Measurements from ENCODE around the gene KRTAP10-3.
"Not testable (repeated sequence)": the region's sequence is repeated elsewhere in the genome, so short reads cannot be mapped to it uniquely, and the experiment has no call there.

KRTAP10-3 gene, protein sequence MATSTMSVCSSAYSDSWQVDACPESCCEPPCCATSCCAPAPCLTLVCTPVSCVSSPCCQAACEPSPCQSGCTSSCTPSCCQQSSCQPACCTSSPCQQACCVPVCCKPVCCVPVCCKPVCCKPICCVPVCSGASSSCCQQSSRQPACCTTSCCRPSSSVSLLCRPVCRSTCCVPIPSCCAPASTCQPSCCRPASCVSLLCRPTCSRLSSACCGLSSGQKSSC

DNA sequence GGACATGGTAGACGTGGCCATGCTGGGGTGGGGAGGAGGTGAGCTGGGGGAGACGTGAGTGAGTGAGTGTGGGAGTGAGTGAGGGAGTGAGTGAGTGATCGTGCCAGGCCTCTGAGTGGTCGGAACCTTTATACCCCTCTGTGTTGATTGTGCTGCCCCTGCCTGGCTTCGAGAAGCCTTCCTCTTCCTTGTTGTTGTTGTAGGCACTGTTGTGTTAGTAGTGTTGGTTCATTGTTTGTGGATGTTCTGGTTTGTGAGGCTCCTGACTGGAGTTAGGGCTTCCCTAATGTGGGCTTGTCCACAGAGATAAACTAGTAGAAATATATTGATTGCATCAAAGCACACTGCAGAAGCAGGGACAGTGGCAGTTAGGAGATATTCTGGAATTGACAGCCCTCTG lies at the start of gene KRTAP10-3:
Gene KRTAP10-3, minus strand, starts transcription at position 101 of the 400 bp plus-strand sequence. Its CDS starts 80 bp downstream, at position 21.
- DNase-seq (ENCODE audit: low read depth), result no peak

DNA sequence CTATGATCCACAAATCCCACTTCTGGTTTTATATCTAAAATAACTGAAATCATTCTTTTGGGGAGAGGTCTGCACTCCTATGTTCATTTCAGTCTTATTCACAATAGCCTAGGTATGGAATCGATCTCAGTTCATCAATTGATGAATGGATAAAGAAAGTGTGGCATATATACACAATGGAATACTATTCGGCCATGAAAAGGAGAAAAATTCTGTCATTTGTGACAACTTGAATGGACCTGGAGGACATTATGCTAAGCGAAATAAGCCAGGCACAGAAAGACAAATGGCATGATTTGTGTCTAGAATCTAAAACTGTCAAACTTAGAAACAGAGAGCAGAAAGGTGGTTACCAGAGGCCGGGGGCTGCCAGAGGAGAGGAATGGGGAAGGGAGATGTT lies 47.9 kb upstream of the KRTAP10-3 start:
- no peak for DNase-seq (ENCODE audit: low read depth)

DNA sequence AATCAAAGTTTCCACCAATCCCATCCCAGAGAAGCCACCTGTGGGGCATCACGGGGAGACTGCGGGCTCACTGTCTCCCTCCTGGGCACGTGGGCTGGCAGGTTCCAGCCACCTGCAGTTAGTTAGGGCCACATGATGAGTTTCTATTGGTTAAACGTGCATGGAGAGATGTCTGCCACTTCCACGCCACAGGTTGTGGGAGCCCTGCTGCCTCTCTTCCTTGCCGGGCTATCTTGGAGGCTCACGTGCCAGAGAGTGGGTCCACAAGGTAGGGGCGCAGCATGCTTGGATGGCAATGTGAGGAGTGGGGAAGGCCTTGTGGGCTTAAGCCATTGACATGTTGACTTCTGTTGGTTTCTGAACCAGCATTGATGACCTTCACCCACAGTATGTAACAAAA lies 45.3 kb upstream of the KRTAP10-3 start:
- DNase-seq (ENCODE audit: low read depth), result no peak

DNA sequence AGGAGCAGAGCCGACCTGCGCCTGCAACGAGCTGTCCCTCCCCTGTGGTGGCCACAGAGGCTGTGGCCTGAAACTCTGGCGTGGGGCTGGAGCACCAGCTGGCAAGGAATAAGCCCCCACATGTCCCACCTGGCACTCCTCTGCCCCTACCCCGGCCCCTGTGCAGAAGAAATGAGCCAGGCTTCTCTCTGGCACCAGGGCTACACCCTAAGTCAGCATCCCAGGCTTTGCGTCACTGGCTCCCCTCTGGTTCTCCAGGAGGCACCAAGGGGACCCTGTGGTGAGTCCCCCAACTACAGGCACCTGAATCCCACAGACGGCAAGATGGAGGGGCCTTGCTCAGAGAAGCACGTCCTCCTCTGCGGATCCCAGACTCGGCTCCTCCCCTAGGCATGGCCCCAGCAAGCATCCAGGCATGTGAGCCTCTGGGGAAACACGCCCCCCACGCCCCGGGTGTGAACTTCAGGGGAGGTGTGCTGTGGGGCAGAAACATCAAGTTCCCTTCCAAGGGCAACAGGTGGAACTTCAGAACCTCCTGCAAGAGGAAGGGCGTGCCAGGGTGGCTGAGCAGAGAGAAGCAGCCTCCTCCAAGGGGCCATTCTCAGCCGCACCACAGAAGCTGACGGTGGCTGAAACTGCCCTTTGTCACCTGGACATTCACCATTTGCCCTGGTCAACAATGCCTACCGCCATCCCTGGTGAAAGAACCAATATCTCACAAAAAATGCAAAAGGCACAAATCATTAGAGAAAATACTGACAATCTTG lies 44.7 kb upstream of the KRTAP10-3 start:
- DNase-seq (ENCODE audit: low read depth), result no peak

DNA sequence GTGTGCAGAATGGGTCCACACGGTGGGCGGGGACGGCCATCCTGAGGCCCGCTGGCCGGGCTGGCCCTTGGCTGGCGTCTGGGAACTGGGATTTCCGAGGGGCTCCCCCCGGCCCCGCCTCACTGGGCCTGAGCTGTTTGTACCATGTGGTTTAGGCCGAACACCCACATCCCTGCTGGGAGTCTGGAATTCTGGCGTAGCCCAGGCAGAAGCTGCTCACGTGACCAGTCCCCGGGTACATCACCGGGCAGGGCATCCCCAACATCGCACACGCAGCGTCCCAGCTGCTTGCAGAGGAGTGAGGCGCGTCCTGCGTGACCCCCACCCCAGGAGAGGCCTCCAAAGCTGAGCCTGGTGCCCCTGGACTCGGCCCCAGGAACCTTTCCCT lies 43.9 kb upstream of the KRTAP10-3 start:
- DNase-seq (ENCODE audit: low read depth), result no peak

DNA sequence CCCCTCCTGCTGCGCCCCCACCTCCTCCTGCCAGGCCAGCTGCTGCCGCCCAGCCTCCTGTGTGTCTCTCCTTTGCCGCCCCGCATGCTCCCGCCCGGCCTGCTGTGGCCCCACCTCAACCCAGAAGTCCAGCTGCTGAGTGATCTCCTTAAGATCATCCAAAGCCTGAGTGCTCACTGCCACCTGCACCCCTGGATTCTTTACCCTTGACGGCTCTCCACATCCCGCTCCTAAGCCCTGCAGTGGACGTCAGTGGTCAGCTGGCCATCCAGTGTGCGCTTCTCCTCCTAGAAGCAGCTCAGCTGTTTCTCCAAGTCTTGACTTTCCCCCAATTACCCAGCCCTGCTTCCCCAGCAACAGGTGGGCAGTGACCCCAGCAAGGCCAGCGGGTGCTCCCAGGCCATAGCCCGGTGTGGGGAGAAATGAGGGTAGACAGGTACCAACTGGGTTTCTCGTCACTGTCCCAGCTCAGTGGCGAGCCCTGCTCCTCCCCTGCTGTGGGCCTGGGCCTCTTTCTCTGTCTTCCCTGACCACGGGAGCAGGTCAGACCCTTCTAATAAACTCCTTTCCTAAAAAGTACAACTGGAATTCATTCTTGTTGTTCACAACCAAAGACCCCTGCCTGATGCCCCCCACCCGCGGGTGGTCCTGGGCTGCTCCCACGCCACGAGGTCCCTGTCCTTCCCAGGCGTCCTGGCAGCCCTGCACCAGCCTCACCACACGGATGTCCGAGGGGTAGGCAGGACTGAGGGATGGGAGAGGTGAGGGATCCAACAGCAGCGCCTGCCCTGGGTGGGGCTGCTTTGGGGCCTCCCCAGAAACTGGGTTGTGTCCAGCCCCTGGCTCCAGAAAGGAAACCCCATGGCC lies 43.2 kb upstream of the KRTAP10-3 start:
- DNase-seq (ENCODE audit: low read depth), result no peak

DNA sequence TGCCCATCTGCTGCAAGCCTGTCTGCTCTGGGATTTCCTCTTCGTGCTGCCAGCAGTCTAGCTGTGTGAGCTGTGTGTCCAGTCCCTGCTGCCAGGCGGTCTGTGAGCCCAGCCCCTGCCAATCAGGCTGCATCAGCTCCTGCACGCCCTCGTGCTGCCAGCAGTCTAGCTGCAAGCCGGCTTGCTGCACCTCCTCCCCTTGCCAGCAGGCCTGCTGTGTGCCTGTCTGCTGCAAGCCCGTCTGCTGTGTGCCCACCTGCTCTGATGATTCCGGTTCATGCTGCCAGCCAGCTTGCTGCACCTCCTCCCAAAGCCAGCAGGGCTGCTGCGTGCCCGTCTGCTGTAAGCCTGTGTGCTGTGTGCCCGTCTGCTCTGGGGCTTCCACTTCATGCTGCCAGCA lies 42.5 kb upstream of the KRTAP10-3 start:
- DNase-seq (ENCODE audit: low read depth), result not testable (repeated sequence)

DNA sequence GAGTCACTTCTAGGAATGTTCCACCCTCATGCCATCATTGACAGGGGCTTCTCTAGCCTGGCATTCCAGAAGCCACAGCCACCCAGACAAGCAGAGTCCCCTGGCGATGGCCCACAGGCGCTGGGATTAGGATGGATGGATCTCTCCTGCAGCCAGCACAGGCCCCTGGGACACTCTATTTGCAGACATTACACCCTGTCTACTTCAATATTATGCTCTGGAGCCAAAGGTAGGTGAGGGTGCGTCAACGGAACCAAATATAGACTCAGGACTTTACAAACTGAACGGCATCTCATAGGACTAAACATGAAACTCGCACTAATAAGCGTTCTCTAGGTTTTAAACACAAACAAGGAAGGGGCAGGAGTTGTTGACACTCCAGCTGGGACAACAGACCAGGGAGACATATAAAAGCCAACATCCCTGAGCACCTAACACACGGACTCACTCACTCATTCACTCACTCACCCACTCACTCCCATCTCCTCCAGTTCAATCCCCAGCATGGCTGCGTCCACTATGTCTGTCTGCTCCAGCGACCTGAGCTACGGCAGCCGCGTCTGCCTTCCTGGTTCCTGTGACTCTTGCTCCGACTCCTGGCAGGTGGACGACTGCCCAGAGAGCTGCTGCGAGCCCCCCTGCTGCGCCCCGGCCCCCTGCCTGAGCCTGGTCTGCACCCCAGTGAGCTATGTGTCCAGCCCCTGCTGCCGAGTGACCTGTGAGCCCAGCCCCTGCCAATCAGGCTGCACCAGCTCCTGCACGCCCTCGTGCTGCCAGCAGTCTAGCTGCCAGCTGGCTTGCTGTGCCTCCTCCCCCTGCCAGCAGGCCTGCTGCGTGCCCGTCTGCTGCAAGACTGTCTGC lies 41.8 kb upstream of the KRTAP10-3 start, which contains the start of gene KRTAP10-7:
Gene KRTAP10-7, plus strand, starts transcription at position 480 of the 861 bp plus-strand sequence. Its CDS starts 25 bp downstream, at position 505.
- not testable (repeated sequence) for DNase-seq (ENCODE audit: low read depth)

DNA sequence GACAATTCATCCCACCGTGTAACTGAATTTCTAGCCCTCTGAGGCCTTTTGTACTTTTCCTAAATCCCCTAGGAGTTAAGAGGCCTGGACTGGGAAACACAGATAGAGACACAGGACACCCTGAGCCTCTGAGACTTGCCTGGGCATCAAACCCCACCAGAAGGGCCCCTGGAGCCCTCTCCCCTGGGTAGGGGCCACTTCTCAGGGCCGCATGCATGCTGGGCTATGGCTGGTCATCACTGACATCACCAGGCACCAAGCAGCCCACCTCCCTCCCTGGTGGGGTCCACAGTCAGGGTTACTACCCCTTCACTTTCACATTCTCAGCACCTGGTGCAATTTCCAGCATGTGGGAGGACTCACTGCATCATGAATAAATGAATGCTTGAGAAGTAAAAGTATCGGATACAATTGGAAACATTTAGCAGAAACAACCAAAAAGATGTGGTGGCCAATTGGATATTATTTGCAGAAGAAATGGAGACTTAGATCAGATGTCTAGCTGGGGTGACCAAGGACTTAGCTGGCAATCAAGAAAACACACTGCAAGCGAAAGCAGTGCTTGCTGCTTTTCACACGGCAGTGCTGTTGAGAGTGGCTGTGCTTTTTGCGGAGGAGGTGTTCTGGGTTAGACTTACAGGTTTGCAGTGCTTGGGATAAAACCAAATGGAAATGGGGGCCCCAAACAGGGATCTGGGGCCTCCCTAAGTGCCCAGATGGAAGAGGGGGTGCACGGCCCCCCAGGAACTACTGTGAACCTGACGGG lies 40.9 kb upstream of the KRTAP10-3 start:
- no peak for DNase-seq (ENCODE audit: low read depth)

DNA sequence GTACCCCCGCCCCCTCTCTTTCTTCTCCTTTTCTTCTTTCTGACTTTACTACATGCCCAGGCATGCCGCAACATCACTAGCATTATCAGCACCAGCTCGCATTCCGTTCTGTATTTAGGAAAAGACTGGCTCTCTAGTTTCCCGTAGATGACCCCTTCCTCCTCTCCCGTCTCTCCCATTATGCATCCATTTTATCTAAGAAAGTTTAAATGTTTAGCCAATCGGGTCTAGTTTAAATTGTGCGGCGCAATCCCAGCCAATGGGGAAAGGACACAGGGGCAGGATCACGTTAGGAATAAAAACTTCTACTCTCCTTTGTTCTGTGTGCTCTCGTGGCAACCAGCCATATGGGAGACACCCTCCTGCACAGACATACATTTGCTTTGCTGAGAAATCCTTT lies 39.5 kb upstream of the KRTAP10-3 start:
- DNase-seq (ENCODE audit: low read depth), result no peak

DNA sequence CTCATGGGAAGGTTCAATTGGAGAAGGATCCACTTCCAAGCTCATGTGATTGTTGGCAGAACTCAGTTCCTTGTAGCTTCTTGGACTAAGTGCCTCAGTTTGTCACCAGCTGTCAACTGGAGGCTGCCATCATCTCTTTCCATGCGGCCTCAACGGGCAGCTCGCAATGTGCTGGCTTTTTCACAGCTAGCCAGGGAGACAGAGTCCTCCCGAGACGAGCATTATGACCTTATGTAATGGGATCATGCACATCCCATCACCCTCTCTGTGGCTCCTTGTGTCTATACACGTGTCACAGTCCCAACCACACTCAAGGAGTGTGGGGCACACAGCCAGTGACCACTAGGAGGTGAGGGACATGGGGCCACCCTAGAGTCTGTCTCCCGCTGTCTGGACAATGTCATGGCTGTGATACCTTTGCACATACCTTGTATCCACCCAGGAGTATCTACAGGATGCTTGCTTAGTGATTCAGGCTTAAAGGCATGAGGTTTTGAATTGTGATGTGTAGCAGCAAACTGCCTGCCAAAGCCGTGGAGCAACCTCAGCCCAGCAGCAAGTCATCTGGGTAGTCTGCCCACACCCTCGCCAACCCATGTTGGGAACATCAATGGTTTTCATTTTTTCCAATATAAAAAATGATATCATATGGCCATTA lies 37.6 kb upstream of the KRTAP10-3 start:
- DNase-seq (ENCODE audit: low read depth), result no peak

DNA sequence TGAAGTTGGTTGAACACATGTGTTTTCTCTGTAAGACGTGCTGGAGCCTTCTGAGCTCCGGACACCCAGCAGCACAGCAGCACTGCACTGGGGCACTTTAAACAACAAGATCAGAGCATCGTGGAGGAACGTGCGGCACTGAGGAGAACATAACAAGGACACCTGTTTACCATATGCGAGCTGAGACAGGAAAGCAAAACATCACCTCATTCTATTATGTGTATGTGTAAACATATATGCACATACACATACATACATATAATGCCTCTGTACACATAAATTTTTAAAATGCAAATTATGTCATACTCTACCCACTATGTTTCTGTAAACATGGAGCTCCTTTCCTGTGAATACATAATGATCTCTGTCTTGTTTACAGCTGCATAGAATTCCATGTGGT lies 36.9 kb upstream of the KRTAP10-3 start:
- no peak for DNase-seq (ENCODE audit: low read depth)

DNA sequence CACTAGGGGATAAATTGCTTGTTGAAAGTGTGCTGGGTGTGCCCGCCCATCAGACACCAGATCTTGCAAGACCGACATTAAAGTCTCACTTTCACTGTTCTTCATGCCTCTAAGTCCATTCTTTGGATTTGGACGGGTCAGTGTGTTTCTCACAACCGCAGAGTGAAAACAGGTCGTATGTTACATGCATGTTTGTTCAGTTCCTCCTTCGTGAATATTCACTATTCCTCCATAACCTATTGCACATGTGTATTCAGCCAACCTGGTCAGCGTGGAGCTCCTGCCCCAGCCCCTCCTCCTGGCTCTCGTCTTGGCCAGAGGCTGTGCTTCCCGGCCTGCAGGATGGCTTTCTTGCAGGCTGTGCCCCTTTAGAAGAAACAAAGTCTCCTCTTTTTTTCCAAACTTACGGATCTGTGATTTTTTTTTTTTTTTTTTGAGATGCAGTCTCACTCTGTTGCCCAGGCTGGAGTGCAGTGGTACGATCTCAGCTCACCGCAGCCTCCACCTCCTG lies 35.9 kb upstream of the KRTAP10-3 start:
- DNase-seq (ENCODE audit: low read depth), result no peak

DNA sequence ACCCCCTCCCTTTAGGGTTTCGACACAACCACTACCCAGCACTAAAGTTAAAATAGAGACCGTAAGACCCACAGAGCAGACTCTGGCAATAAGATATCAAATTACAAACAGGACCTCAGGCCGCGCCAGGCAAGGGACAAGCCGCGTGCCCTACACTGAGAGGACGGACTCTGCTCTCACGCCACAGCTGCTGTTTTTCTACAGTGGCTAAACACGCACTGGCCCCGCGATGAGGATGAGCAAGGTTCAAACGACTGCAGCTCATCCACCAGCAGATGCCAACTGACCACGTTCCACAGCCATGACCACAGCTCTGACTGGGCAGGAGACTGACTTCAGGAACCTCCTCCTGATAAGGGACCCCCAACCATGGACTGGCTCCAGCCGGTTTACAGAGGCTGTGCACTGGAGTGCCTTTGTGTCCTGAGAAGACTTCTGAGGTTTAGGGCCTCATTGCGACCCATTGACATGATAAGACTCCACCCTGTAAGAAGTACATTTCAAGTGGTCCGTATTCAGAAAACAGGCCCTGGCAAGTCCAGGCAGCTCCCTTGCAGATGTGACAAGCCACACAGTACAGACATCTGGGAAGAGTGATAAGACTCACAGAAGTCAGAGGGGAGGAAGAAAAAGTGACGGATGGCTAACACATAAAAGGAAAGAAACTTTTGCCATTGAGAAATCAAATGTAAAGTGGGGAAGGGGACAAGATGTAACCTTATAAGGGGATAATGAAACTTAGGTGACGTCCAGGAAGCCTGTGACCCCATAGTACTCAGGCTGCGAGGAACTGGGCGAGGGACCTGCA lies 35.2 kb upstream of the KRTAP10-3 start:
- no peak for DNase-seq (ENCODE audit: low read depth)

DNA sequence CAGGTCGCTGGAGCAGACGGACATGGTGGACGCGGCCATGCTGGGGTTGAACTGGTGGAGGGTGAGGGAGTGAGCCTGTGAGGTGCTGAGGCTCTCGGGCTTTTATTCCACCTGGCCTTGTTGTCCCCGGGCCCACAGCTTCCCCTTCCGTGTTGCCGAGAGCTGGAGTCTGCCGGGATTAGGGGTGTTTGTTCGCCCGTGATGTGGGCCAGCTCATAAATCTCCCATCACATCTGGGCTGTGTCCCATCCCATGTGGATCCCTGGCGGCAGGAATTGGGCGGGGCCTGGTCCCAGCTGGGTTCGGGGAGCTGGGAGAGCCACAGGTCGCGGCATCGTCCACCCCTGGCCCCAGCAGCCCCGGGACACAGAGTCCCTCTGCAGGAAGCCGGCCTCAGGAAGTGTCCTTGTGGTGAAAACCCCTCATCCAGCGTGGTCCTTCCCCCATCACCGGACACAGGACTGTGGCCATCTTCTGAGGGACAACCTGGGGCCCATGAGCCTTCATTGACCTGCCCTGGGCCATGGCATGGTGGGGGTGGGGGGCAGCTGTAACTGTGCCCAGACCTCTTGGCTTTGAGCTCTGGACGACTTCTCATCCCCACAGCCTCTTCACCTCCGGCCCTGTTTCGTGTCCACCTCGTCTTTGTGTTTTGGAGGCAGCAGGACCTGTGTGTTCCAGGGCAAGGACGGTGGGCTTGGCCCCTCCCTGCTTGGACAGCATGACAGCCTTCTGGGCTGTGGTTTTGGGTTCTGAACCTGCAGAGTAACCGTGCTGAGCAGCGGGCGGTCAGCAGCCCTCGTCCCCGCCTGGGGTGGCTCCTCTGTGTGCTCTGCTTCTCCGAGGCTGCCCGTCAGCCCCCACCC lies 34.1 kb upstream of the KRTAP10-3 start, which contains the start of gene KRTAP10-6:
Gene KRTAP10-6, minus strand, starts transcription at position 60 of the 866 bp plus-strand sequence. Its CDS starts 21 bp downstream, at position 39.
- no peak for DNase-seq (ENCODE audit: low read depth)

DNA sequence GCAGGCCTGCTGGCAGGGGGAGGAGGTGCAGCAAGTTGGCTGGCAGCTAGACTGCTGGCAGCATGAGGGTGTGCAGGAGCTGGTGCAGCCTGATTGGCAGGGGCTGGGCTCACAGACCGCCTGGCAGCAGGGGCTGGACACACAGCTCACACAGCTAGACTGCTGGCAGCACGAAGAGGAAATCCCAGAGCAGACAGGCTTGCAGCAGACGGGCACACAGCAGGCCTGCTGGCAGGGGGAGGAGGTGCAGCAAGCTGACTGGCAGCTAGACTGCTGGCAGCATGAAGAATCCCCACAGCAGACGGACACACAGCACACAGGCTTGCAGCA lies 33.2 kb upstream of the KRTAP10-3 start:
- not testable (repeated sequence) for DNase-seq (ENCODE audit: low read depth)

DNA sequence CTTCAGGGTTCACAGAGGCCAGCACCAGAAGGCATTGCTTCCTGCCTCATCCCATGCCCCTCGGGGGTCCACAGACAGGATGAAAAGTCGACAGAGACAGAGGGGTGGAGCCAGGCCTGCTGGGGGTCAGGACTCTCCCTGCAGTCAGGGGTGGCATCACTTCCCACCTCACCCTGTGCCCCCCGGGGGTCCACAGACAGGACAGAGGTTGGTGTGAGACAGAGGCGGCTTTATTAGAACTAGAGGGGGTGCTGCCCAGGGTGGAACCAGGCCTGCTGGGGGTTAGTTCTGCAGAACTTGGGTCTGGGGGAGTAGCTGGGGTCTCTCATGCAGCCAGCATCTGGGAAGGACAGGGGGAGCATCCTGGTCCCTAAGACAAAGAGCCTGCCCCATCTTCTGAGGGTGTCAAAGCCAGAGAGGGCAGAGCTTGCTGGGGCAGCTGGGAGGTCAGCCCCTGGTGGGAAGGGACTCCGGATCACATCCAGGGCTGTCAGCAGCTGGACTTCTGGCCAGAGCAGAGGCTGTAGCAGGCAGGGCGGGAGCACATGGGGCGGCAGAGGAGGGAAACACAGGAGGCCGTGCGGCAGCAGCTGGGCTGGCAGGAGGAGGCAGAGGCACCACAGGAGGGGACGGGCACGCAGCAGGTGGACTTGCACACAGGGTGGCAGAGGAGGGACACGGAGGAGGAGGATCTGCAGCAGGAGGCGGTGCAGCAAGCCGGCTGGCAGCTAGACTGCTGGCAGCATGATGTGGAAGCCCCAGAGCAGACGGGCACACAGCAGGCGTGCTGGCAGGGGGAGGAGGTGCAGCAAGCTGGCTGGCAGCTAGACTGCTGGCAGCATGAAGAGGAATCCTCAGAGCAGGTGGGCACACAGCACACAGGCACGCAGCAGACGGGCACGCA lies 32.6 kb upstream of the KRTAP10-3 start:
- not testable (repeated sequence) for DNase-seq (ENCODE audit: low read depth)

Measured in fibroblast of gingiva (primary cell).